IPS DF 6.9 (cell line): ENCODE measurements around the gene CEP57.

Experiments used
- DNase-seq: peaks from one replicate; pipeline ENCODE4 v3.0.0-alpha.2; 2013; ENCODE audit warnings: low read depth, low spot score
- H3K27ac ChIP-seq: one replicate; pipeline ENCODE4 v1.5.1; 2013; ENCODE audit warnings: low read length, control low read depth
- H3K27me3 ChIP-seq: 2 replicates; pipeline ENCODE4 v1.6.1; 2013; ENCODE audit warnings: mild to moderate bottlenecking, low read length; ENCODE audit not compliant: control insufficient read depth, insufficient read depth
- H3K36me3 ChIP-seq: 2 replicates; pipeline ENCODE4 v1.6.1; 2013; ENCODE audit warnings: low read length; ENCODE audit not compliant: control insufficient read depth, insufficient read depth
- H3K4me1 ChIP-seq: 2 replicates; pipeline ENCODE4 v1.6.1; 2013; ENCODE audit warnings: low read length; ENCODE audit not compliant: control insufficient read depth, insufficient read depth
- H3K4me3 ChIP-seq: 2 replicates; pipeline ENCODE4 v1.5.1; 2013; ENCODE audit warnings: mild to moderate bottlenecking, low read length
- H3K9me3 ChIP-seq: 2 replicates; pipeline ENCODE4 v1.6.1; 2013; ENCODE audit warnings: low read length, inconsistent platforms; ENCODE audit not compliant: control insufficient read depth, insufficient read depth
- WGBS: extraction: QIAGEN DNeasy Blood & Tissue Kit; methylation state at CpG from one replicate; pipeline ENCODE4 v1.1.7; 2013; ENCODE audit warnings: mixed read lengths, missing lambda C conversion rate; ENCODE audit not compliant: insufficient read length, insufficient coverage; 5-methylcytosine and 5-hydroxymethylcytosine counted together

CEP57 gene

GRCh38 chr11:95790123-95790932 lies at the start of gene CEP57:
CEP57 (plus strand) TSS chr11:95790498; CDS start chr11:95790699, 201 bp downstream.
- no peaks in the 10 kb centered on the region for H3K4me1 ChIP-seq
- H3K4me3 ChIP-seq = peak within 1 kb of the TSS; percentile 63
- H3K36me3 ChIP-seq = peaks cover 3% of the 10 kb centered on the region; the same call in 1 of the 2 replicates
- H3K27ac ChIP-seq = no peak within 1 kb of the TSS
- no peaks in the 10 kb centered on the region for H3K9me3 ChIP-seq
- WGBS = no CpG with 5 or more reads among the region's 55 CpGs
- peak; percentile 92 for DNase-seq
- H3K27me3 ChIP-seq = no peaks in the 10 kb centered on the region

GRCh38 chr11:95750101-95750500 lies 40.2 kb upstream of the CEP57 start:
- no peaks in the 10 kb centered on the region for H3K36me3 ChIP-seq
- no peak for DNase-seq
- no peak overlapping the region for H3K4me3 ChIP-seq
- H3K27ac ChIP-seq = no peak overlapping the region
- H3K27me3 ChIP-seq = no peaks in the 10 kb centered on the region
- WGBS = no CpG with 5 or more reads among the region's 1 CpG
- no peaks in the 10 kb centered on the region for H3K4me1 ChIP-seq
- no peaks in the 10 kb centered on the region for H3K9me3 ChIP-seq

- no peaks in the 10 kb centered on the region for H3K4me1 ChIP-seq
- H3K36me3 ChIP-seq = no peaks in the 10 kb centered on the region
- no peak overlapping the region for H3K4me3 ChIP-seq
- no CpG with 5 or more reads among the region's 1 CpG for WGBS
- no peaks in the 10 kb centered on the region for H3K27me3 ChIP-seq
- no peak overlapping the region for H3K27ac ChIP-seq
- H3K9me3 ChIP-seq = no peaks in the 10 kb centered on the region
- no peak for DNase-seq
These were observed 38.8 kb upstream of the CEP57 start for GRCh38 chr11:95751515-95751914.

GRCh38 chr11:95760941-95761340 lies 29.4 kb upstream of the CEP57 start:
- Histone ChIP-seq H3K9me3 (no peaks in the 10 kb centered on the region), H3K36me3 (no peaks in the 10 kb centered on the region)
- DNase-seq = no peak

GRCh38 chr11:95762534-95762933 lies 27.8 kb upstream of the CEP57 start:
- no peaks in the 10 kb centered on the region for H3K27me3 ChIP-seq
- H3K36me3 ChIP-seq = no peaks in the 10 kb centered on the region
- no peak overlapping the region for H3K4me3 ChIP-seq
- H3K27ac ChIP-seq = no peak overlapping the region
- DNase-seq = no peak
- no peaks in the 10 kb centered on the region for H3K9me3 ChIP-seq
- 100% methylated on average over 1 of the region's 3 CpGs for WGBS
- H3K4me1 ChIP-seq = no peaks in the 10 kb centered on the region

More at GRCh38 chr11:95760941-95761340, 29.4 kb upstream of the CEP57 start:
- H3K27ac ChIP-seq = no peak overlapping the region
- no peaks in the 10 kb centered on the region for H3K4me1 ChIP-seq
- H3K4me3 ChIP-seq = no peak overlapping the region
- H3K27me3 ChIP-seq = no peaks in the 10 kb centered on the region
- no CpG with 5 or more reads among the region's 1 CpG for WGBS

GRCh38 chr11:95764267-95764898 lies 25.9 kb upstream of the CEP57 start:
- Histone ChIP-seq H3K9me3 (no peaks in the 10 kb centered on the region), H3K27me3 (no peaks in the 10 kb centered on the region), H3K27ac (no peak overlapping the region), H3K4me3 (no peak overlapping the region), H3K36me3 (no peaks in the 10 kb centered on the region), H3K4me1 (no peaks in the 10 kb centered on the region)
- no peak for DNase-seq
- WGBS = no CpG with 5 or more reads among the region's 4 CpGs

GRCh38 chr11:95766701-95767100 lies 23.6 kb upstream of the CEP57 start:
- no CpG with 5 or more reads among the region's 3 CpGs for WGBS
- Histone ChIP-seq H3K4me3 (no peak overlapping the region), H3K9me3 (no peaks in the 10 kb centered on the region), H3K27ac (no peak overlapping the region), H3K36me3 (no peaks in the 10 kb centered on the region), H3K27me3 (no peaks in the 10 kb centered on the region), H3K4me1 (no peaks in the 10 kb centered on the region)
- no peak for DNase-seq

GRCh38 chr11:95767498-95767897 lies 22.8 kb upstream of the CEP57 start:
- H3K27me3 ChIP-seq = no peaks in the 10 kb centered on the region
- H3K9me3 ChIP-seq = no peaks in the 10 kb centered on the region
- H3K4me3 ChIP-seq = no peak overlapping the region
- WGBS = no CpG with 5 or more reads among the region's 1 CpG
- no peaks in the 10 kb centered on the region for H3K36me3 ChIP-seq
- H3K27ac ChIP-seq = no peak overlapping the region
- no peak for DNase-seq
- H3K4me1 ChIP-seq = no peaks in the 10 kb centered on the region

- Histone ChIP-seq H3K4me3 (no peak overlapping the region), H3K4me1 (no peaks in the 10 kb centered on the region), H3K27ac (no peak overlapping the region), H3K27me3 (no peaks in the 10 kb centered on the region), H3K9me3 (no peaks in the 10 kb centered on the region), H3K36me3 (no peaks in the 10 kb centered on the region)
- no CpG with 5 or more reads among the region's 2 CpGs for WGBS
- no peak for DNase-seq
These were observed 21.8 kb upstream of the CEP57 start for GRCh38 chr11:95768521-95768920.

GRCh38 chr11:95776859-95777258 lies 13.4 kb upstream of the CEP57 start:
- Histone ChIP-seq H3K36me3 (peaks cover 4% of the 10 kb centered on the region; the same call in 1 of the 2 replicates), H3K27me3 (no peaks in the 10 kb centered on the region), H3K4me3 (no peak overlapping the region), H3K4me1 (no peaks in the 10 kb centered on the region), H3K9me3 (no peaks in the 10 kb centered on the region), H3K27ac (no peak overlapping the region)
- no peak for DNase-seq
